ENCODE data around the gene CRABP1. TPM values are rescaled to one million over a fixed set of nuclear protein-coding genes. Genes with fewer than 3 reads are reported as not detected.

Gene CRABP1
- total RNA-seq, 1 experiment from 2014 or later: not detected

Small RNA genes lying within 50 kb of the gene (small RNA-seq; reads per million reads assigned to genes)
- gene AC090607.5: not detected

Other genes with a start within 250 kb of the CRABP1 start
- gene SH2D7, start 247.8 kb upstream of the CRABP1 start, total RNA-seq (2014; rRNA removed; shearing (Covaris generic); ENCODE audit: low replicate concordance): not detected in 2 replicates
- 1.1 and 4.4 TPM in 2 replicates for gene CIB2, start 208.9 kb upstream of the CRABP1 start, total RNA-seq (2014; rRNA removed; shearing (Covaris generic); ENCODE audit: low replicate concordance)
- 49.3 and 57.2 TPM in 2 replicates for gene IDH3A, start 191.0 kb upstream of the CRABP1 start, total RNA-seq (2014; rRNA removed; shearing (Covaris generic); ENCODE audit: low replicate concordance)
- gene ACSBG1, start 105.8 kb upstream of the CRABP1 start, total RNA-seq (2014; rRNA removed; shearing (Covaris generic); ENCODE audit: low replicate concordance): not detected in 2 replicates
- not detected in 2 replicates for gene DNAJA4, start 75.8 kb upstream of the CRABP1 start, total RNA-seq (2014; rRNA removed; shearing (Covaris generic); ENCODE audit: low replicate concordance)
- gene SKIC8, start 40.7 kb upstream of the CRABP1 start, total RNA-seq (2014; rRNA removed; shearing (Covaris generic); ENCODE audit: low replicate concordance): 96.9 and 134 TPM in 2 replicates
- gene IREB2, start 97.9 kb downstream of the CRABP1 start, total RNA-seq (2014; rRNA removed; shearing (Covaris generic); ENCODE audit: low replicate concordance): 25.1 and 36.2 TPM in 2 replicates
- gene HYKK, start 167.2 kb downstream of the CRABP1 start, total RNA-seq (2014; rRNA removed; shearing (Covaris generic); ENCODE audit: low replicate concordance): 0.47 and 1.2 TPM in 2 replicates
- 137 and 197 TPM in 2 replicates for gene PSMA4, start 200.1 kb downstream of the CRABP1 start, total RNA-seq (2014; rRNA removed; shearing (Covaris generic); ENCODE audit: low replicate concordance)
- 0.11 TPM in 1 of 2 replicates, not detected in the other for gene CHRNA5, start 225.2 kb downstream of the CRABP1 start, total RNA-seq (2014; rRNA removed; shearing (Covaris generic); ENCODE audit: low replicate concordance)